NK-92 (cell line): ENCODE measurements around the gene TKTL1.
"Not testable (repeated sequence)": the region's sequence is repeated elsewhere in the genome, so short reads cannot be mapped to it uniquely, and the experiment has no call there.

Source experiments
- DNase-seq: peaks from one replicate; lab custom pipeline; 2025; ENCODE audit not compliant: unreplicated experiment; lab: John Stamatoyannopoulos, UW

Gene TKTL1

DNA sequence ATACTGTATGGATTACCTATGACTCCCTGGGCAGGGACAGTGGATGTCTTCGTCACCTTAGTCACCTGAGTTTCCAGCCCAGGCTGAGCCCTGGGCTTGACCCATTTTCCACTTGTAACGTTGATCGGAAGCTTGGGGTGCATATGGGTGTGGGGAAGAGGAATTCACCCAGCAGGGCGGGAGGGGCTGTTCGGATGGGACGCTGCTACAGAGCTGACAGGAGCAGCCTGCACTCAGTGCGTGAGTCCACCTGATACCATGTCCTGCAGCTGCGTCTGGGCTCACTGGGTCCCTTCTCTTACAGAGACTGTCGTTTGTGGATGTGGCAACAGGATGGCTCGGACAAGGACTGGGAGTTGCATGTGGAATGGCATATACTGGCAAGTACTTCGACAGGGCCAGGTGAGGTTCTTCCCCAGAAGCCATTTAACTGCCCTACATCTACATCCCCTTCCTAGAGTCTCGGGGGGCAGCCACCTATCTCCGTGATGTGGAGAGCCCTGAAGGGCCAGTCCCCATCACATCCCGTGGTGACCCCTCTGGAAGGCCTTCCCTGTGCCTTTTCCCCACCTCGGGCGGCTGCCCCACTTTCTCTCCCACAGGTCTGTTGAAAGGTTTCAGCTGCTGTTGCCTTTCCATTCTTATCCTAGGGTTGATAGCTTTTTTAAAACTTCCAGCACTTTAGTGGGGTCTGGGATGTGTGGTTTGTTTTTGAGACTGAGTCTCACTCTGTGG, 13.6 kb downstream of the TKTL1 start:
- DNase-seq, result no peak

DNA sequence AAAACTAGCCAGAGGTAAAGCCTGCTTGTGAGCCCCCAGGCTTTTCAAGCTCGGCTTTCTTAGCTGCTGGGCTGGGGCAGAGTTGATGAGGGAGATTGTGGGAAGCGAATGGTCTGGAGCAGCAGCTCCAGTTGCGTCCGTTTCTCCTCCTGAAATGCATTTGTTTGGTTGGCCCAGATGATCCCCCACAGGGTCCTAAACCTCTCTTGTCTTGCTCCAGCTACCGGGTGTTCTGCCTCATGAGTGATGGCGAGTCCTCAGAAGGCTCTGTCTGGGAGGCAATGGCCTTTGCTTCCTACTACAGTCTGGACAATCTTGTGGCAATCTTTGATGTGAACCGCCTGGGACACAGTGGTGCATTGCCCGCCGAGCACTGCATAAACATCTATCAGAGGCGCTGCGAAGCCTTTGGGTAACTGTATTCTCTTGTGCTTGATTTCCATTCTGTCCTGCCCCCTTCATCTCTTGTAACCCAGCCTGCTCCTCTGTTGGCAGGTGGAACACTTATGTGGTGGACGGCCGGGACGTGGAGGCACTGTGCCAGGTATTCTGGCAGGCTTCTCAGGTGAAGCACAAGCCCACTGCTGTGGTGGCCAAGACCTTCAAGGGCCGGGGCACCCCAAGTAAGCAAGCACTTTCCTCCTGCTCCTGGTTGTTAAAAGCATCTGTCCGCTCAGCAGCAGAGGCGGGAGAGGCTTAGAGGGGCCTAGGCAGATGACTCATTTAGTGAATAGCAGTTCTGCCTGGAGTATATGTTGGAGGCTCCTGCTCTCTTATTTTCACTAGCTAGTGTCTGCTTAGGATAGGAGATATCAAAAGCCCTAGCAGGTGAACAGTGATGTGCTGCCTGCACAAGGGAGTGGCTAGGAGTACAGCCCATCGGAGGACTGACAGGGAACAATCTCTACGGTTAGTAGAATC, 15.3 kb downstream of the TKTL1 start:
- DNase-seq, result no peak

DNA sequence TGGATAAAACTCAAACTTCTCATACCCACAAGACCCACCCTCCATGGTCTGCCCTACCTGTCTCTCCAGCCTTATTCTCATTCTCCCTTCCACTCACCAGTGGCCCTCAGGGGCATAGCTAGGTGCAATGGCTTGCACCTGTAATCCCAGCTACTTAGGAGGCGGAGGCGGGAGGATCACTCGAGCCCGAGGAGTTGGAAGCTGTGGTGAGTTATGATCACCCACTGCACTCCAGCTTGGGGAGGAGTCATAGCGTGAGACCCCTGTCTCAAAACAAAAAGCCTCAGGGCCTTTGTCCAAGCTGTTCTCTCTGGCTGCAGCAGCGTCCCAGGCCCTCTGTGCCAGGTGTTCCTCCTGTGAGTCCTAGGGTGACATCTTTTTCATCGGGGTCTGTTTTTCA, 16.5 kb downstream of the TKTL1 start:
- no peak for DNase-seq

DNA sequence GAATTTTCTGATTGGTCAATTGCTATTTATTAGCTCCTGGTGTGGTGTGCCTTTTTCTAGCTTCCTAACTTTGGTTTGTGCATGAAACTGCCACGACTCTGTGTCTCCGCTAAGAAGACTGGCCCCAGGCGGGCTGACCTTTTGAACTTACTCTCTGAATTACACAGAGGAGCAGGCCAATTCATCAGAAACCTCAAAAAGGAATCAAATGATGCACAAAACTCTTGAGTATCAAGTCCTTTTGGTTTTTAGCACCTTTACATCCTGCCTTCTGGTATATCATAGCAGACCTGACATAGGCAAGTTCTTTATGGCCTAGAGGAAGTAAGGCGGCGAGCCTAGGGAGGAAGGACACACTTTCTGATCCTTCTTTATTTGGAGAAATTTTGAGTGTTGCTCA, 17.6 kb downstream of the TKTL1 start:
- DNase-seq, result no peak

DNA sequence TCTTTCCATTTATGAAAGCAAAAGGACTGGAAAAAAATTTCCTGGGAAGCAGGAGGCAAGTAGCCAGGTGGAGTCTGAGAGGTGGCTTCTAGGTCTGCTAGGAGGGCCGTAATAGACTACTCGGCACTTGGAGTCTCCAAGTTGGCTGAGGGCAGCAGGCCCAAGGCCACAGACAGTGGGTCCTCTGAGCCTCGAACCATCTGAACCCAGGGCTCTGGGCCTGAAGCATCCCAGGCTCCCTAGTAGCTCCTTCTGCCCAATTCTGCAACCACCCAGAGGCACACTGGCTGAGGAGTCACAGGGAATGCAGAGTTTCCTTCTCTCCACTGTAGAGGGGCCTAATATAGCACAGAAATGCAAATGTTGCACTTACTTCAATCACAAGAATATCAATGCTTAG, 19.8 kb downstream of the TKTL1 start:
- no peak for DNase-seq

DNA sequence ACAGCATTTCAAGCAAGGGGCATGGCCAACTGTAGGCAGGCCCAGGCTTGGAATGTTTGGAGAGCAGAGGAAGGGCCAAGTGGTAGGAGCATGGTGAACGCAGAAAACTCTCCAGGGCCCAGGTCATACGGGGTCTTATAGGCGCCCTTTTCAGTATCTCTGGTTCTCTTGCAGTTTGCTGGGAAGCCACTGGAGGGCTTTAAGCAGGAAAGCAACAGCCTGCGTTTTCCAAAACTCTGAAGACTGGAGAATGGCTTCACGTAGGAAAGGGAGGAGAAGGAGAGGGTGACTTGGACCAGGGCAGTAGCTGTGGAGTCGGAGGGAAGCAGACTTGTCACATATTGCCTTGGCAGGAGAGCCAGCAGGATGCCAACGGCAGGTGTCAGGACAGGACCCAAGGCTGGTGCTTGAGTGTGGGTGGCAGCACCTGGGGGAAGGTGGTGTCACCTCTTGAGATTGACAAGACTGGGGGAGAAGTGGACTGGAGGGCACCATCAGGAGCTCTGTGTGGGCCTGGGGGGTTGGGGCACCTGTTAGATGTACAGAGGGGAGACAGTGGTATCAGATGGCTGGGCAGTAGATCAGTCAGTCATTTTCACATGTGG, 21.9 kb downstream of the TKTL1 start:
- DNase-seq, result no peak

DNA sequence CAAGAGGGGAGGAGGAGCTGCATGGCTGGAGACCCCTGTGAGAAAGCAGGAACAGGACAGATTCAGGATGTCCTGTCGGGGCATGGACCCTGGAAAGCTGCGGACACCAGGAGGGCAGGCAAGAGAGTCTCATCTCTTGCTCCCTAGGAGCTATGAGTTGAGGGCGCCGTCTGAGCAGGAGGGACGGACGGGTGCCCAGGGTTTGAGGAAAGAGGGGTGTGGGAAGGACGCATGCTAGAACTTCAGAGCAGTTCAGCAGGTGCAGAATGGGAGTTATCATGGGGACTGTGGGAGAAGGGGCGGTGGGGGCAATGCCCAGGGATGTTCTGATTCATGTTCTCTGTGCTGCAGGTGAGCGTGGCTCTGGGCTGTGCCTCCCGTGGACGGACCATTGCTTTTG, 24.8 kb downstream of the TKTL1 start:
- DNase-seq, result no peak

DNA sequence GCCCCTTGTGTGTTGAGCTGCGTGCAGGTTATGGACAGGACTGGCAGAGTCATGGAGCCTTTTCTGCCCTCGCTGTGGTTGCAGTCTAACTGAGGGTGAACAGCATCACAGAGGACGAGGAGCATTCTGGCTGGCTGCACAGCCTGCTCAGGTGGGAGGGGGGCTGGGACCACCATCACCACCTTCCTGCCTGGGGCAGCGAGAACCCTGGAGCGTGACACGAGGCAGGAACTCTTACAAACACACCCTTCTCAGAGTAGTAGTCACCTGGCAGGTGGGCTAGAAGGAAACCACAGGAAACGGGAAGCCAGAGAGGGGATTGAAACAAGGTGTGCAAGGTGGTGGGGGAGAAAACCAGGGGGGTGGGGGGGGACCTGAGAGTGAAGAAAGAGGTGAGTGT, 25.6 kb downstream of the TKTL1 start:
- no peak for DNase-seq

DNA sequence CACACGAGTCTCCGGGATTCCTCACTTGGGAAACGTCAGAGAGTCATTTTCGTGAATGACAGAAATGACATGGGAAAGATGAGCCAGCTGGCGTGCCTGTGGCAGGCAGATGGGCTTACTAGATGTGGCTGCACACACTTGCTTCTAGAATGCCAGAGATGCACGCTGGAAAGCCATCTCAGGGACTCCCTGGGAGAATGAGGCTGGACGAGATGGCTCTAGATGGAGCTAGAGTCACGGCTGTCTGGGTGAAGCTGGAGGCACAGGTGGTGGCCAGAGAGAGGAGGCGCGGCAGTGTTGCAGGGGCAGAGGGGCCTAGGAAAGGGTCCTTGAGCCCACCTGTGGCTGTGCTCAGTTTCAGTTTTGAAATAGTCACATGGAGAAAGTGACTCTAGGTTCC, 26.0 kb downstream of the TKTL1 start:
- DNase-seq, result no peak

DNA sequence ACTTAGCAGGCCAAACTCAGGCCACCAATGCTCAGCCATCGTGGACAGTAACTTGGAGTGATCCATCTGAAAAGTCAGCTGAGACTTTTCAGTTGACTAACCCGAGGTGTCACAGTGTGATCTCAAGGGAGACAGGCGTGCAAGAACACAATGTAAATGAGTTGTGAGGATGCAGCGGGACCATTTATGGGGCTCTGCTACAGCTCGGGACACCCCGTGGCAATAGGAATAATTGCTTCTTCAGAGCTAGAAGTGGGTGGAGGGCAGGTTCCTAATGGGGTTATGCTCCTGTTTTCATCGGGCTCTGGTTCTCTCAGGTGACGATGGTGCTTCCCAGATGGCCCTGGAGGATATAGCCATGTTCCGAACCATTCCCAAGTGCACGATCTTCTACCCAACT, 27.3 kb downstream of the TKTL1 start:
- no peak for DNase-seq

DNA sequence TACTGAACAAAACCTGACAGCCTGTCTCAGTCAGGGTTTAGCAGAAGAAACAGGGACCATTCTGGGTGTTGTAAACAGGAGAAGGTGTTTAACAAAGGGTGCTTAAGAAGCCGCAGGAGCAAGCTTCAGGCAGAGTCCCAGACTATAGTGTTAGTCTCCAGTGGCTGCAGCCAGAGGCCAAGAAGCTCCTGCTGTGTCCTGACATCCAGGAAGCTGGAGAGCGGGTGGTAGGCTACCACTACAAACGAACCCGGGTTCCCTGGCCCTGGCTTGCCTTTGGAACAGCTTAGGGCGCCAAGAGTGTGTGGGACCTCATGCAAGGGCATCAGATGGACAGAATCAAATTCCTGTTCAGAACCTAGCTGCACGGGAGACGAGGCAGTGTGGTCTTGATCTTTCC, 27.9 kb downstream of the TKTL1 start:
- DNase-seq, result no peak

DNA sequence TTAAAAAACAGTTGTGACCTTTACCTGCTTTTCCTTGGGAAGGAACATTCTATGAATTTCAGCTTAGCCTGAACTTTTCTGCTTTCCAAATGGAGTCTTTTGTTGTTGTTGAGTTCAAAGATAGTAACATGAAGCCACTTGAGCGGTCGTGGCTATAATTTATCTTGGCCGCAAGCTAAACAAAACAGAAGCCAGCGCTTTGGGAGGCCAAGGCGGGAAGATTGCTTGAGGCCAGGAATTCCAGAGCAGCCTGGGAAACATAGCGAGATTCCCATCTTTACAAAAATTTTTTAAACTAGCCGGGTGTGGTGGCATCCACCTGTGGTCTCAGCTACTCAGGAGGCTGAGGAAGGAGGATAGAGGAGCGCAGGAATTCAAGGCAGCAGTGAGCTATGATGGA, 29.9 kb downstream of the TKTL1 start:
- DNase-seq, result no peak

DNA sequence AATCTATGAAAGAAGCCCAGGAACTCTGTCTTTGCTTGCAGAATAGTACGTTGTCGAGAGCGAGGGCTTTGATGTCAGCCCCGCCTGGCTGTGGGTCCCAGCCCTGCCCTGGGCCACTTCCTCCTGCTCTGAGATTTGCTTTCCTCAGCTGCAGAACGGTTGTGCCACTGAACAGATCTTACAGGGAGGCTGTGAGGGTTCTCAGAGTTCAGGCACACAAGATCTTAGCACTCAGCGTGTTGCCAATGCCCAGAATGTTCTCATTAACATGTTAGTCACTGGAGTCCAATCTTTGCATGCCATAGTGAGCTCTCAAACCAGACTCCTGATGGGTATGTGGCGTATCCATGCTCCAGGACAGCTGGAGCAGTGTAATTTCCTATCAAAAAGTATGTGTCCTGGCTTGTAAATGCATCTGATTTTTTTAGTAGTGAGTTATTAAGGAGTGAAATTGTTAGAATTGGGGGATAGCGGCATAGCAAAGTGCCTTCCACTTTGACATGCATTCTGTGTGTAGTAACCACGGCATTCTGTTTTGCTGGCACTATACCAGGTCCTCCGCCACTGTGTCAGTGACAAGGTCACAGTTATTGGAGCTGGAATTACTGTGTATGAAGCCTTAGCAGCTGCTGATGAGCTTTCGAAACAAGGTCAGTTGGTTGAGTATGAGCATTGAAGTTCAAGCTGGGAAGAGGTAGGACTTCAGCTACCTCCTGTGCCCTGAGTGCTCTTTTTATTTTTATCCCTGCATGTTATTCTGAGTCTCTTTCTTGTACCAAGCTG, 31.6 kb downstream of the TKTL1 start:
- DNase-seq, result no peak

DNA sequence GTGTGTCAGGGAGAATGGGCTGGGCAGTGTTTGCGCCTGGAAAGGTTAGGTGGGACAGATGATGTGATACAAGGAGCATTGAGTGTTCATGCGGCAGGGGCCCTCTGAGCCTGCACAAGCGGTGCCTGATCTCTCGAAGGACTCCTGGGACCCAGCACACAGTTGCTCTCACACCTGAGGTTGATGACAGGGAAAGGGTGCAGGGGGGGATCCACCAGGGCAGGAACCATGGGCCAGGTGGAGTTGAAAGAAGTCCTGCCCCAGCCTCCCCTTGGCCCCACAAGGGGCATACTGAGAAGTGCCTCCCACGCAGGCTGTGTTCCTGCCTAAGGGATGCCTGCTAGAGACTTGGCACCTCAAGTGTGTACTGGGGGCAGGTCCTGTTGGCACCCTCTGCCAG, 33.1 kb downstream of the TKTL1 start:
- no peak for DNase-seq

DNA sequence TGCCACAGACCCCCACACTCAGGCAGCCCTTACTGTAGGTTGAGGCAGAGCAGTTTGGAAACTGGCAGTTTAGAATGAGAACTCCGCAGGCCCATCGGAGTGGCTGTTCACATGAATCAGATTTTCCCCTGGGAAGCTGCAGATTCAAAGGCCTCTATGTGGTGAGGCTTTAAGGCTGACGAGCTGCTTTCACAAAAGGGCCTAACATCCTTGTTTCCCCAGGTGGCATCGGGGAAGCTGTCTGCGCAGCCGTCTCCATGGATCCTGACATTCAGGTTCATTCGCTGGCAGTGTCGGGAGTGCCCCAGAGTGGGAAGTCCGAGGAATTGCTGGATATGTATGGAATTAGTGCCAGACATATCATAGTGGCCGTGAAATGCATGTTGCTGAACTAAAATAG, 33.7 kb downstream of the TKTL1 start:
- DNase-seq, result no peak

DNA sequence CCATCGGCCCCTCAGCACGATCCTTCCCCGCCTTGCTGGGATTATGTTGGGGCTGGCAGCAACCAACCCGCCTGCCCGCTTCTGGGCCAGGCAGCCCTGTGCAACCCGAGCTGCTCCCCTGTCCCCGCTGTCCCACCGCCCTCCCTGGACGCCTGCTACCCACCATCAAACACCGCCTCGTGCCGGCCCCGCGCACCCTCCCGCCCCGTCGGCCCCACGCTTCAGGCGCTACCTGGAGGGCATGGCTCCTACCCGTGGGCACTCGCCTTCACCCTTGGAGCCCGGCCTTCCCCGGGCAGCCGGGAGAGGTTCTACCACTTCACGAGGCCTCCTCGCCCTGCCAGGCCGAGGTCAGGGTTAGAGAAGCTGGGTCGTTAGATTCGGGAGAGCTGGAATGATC, 37.0 kb downstream of the TKTL1 start:
- DNase-seq, result no peak

DNA sequence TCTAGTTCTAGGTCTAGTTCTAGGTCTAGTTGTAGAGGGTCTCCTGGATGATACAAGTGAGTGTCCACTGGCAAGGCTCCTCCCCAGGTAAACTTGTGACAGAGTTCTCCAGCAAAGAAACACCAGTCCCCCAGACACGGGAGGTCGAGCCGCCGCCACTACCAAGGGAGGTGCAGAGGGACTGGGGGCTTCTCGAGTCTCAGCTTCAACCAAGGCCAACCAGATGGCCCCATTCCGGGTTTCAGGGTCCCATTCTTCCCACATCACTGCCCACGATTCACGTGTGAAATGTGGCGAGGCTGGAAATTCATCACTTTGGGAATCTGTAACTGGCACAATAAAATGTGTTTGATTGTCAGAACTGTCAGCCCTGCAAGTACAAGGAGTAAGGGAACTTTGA, 37.5 kb downstream of the TKTL1 start:
- DNase-seq, result no peak

DNA sequence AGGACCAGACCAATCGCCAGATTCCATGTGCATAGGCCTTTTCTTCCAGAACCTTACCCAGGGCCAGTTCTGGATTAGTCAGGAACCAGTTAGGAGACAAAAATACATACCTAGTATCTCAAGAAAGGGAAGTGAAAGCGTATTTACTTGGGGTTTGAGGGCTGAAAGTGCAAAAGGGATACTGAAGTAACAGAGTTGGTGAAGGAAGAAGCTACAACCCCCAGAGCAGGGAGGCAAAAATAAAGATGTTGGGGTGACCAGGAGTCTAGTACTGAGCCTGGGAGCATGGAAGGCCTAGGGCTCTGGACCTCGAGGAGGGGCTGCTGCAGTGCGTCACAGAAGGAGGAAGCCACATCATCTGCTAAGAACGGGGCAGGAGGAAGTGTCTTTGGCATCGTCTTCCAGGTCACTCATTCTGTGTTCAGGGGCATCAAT, 38.3 kb downstream of the TKTL1 start:
- DNase-seq, result no peak

DNA sequence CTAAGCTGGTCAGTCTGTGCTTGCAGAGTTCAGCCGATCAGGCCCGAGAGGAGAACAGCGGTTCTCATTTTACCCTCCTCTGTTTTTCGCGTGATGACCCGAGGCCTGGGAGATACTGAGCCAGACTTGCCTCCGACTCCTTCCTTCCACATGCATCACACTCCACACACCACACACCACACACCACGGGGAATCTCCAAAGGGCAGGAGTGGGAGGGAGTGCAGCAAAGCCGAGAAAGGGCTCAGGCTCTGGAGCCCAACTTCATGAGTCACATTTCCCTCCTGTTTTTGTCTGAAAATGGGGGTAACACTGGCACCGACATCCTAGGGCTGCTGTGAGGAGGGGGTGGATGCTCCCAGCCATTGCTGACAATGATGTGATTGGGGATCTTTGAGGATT, 38.9 kb downstream of the TKTL1 start:
- no peak for DNase-seq

DNA sequence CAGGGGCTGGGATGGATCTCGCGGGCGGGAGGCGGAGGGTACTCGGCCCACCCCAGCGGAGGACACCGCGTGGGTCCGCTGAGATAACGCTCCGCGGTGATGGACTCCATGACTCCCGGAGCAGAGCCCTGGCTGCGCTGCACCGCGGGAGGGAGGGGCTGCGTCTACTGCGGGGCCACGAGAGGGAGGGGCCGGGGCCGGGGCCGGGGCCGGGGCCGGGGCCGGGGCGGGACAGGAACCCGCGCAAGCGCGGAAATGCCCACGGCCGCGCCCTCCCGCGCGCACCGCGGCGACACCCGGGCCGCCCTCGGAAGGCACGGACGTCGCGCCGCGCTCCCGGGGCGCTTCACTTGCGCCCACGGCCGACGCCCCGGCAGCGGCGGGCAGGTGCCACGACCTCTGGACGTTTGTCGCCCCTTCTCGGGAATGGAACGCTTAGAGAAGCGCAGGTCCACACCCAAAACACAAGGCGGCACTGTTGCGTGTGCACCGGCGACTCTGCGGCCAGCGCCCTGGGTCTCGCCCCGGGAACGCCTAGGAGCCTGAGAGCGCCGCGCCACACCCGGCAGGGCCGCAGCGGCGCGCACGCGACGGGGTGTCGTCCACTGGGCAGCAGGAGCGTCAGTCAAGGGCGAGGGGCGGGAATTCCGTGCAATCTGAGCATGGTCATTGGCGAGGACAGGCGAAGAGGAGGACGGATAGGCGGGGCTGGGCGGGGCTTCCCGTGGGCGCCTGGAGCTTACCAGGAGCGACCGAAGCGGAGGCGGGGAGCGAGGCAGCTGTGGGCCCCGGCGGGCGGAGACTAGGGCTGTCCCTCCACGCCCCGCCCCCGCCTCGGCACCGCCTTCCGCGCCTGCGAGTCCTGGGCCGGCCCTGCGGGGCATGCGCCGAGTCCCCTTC, 46.1 kb downstream of the TKTL1 start:
- not testable (repeated sequence) for DNase-seq
